DMS53 treated with DMSO at 0.1 percent for 48 hours (cell line): ENCODE results near the gene LTBP2.

ENCODE experiments used
- DNase-seq: peaks from one replicate; lab custom pipeline; 2025; ENCODE audit not compliant: unreplicated experiment; lab: John Stamatoyannopoulos, UW

The LTBP2 gene

DNA sequence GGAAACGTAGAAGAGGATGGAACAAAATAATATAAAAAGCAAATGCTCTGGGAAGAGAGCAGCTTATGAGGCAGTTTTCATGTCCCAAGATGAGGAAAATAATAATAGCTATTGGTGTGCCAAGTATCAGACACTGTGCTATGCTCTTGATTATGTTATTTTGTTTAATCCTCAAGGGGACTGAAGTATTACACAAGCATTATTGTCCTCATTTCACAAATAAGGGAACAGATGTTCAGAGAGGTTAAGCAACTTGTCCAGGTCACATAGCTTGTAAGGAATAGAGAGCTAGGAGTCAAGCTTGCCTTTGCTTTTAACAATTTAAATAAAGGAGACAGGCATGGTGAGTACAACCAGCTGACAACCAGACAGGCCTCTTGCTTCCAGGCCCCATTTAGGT lies 26.9 kb upstream of the LTBP2 start:
- DNase-seq, result no peak

DNA sequence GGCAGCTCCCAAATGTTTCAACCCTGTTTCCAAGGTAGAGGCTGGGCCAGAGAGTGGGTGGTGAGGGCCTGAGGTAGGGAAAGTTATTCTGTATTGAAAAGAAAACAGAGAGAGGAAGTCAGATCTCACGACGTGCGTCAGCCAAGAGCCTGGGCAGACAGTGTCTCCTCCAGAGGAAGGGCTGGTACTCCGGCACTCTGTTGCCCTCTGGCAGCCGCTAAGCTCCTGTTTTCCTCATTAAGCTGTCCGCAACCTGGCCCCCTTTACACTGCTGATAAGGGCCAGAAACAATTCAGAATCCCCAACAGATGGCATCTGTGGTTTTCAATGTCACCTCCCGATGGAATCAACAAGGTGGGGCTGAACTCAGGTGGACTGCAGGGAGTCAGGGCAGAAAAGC lies 26.0 kb upstream of the LTBP2 start:
- DNase-seq, result no peak

DNA sequence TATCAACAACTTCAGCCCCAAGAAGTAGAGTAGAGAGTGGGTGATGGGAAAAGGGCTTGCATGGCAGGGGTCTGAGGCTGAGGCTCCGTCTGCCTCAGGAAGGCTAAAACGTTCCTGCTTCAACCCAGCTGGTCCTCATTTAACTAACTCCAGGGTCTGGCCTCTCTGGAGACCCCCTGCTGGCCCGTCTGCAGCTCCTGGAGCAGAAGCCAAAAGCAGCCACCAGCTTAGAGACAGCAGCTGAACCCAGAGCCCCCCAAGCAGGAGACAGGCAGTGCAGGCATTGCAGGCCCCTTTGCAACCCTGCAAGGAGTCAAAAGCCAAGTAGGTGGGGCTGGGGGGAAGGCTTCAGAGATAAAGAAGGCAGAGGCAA lies 25.1 kb upstream of the LTBP2 start:
- DNase-seq, result no peak

DNA sequence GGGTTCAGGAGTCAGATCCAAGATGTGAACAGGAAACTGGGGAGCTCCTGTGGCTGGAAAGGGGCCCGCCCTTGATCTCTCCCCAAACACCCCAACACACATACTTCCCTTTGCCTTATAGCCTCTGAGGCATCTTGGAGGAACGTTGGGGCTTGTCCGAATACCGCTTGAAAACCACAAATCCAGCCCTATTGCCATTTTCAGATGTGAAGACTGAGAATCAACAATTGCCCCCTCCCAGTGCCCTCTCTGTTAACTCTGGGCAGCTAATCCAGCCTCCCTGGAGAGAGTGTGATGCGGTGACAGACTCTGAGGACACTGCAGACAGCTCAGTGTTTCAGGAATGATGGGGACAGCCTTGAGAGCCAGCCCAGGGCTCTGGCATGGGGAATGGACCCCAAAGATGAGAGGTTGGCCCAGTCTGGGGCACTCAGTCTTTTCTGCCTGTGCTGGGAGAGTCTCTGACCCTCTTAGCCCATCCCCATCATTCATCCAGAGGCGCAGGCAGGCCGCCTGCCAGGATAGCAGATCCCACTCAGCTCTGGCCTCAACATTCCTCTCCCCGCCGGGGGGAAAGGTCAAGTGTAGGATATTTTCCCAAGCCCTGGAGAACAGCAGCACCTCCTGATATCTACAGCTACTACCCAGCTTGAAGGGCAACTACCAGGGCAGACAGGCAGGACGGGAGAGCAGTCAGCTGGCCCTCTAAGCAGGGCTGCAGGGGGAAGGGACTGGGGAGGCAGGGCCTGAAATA lies 24.6 kb upstream of the LTBP2 start:
- DNase-seq, result no peak

DNA sequence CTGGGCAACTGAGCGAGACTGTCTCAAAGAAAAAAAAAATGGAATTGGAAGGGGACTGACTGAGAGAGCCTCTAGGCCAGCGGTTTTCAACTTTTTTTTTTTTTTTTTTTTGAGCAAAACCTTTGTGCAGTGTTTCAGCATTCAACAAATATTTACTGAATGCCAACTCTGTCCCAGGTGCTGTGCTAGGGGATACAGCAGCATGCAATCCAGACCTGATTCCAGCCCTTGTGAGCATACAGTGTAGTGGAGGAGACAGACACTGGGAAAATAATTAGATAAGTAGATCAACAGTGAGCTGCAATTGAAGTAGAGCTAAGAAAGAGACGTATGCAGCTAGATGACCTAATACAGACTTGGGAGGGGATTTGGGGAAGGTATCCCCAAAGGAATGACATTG lies 23.8 kb upstream of the LTBP2 start:
- DNase-seq, result no peak

DNA sequence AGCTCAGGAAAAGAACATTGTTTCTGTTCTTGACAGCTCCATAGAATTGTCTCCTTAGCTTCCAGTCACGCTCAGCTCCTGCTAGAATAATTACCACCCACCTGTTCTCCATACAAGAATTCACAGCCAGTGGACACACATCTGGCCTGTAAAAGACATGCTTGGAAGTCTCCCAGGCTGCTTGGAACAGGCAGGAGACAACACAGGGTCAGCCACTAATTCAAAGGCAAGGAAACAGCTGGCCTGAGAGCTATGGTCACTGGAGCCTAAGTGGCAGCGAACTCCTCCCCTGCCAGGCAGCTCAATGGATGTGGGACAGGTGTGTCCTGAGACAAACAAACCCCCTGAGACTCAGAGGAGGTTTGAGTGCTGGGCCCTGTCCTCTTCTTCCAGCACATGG lies 22.9 kb upstream of the LTBP2 start:
- DNase-seq, result peak; percentile 14

DNA sequence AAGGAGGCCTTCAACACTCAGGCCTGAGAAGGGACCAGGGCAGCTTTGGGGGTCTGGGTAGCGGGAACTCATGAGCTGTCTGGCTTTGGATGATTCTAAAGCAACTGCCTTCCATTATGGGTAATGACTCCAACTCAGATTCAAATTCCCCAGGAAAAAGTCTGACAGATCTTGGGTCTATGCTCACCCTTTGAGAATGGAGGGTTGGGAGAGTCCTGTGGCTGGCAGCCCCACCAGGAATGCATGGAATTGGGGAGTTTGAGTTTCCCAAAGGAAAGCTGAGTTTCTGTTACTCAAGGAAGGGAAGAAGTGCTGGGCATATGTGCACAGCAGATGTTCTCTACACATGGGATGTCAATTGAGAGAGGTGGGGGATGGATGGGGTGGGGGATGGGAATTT lies 22.4 kb upstream of the LTBP2 start:
- DNase-seq, result no peak

DNA sequence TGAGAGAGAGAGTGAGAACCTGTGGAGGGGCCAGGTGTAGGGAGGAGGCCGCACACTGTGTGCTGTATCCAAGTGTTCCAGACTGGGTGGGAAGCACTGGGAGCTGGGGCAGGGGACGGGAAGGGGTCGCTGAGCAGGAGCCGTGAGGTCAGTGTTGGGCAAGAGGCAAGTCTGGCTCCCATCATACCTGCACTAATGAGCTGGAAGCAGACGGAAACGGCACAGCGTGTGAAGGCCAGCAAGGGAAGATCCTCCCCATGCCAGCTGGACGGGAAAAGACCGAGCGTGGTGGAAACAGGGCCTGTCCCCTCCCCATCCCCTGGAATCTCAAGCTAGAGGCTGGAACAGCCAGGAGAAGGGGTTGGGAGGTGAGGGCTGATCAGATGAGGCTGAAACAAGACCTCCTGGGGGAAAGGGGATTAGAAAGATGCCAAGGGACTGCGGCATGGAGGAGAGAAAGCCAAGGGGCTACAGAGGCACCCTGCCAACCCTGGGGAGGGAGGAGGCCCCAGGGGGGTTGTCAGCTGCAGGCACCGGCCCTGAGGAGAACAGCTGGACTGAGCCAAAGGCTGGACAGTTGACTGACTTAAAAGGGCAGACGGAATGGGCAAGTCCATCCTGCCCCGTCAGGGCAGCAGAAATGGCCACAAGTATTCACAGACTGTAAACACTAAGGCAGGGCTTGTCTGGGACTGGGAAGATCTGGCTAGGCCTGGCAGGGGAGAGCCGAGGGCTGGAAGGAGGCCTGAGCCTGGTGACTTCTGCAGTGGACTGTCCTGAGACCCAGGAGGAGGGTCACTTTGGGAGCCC lies 19.0 kb upstream of the LTBP2 start:
- no peak for DNase-seq

DNA sequence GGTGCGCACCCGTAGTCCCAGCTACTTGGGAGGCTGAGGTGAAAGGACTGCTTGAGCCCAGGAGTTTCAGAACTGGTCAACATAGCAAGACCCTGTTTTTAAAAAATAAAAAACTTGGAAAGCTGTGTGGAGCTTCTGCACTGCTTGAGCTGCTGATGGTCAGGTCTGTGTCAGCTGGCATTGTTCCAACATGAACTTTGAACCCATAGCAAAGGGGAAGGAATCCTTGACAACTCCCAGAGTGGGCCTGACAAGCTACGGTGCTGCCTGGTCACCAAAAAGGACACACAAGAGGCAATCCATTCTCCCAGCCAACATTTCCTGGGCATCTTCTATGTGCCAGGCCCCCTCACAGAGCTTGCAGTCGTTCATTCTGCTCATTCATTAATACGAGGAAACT lies 16.4 kb upstream of the LTBP2 start:
- no peak for DNase-seq

DNA sequence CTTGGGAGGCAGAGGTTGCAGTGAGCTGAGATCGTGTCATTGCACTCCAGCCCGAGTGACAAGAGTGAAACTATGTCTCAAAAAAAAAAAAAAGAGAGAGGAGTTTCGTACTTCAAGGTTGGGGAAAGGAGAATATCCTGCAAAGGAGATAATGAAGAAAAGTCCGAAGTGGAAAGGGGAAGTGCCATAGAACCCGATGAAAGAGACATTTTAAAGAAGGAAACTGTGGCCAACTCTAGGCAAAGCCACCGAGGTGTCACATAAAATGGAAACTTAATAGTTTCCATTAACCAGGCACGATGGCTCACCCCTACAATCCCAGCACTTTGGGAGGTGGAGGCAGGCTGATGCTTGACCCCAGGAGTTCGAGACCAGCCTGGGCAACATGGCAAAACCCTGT lies 15.0 kb upstream of the LTBP2 start:
- DNase-seq, result no peak

DNA sequence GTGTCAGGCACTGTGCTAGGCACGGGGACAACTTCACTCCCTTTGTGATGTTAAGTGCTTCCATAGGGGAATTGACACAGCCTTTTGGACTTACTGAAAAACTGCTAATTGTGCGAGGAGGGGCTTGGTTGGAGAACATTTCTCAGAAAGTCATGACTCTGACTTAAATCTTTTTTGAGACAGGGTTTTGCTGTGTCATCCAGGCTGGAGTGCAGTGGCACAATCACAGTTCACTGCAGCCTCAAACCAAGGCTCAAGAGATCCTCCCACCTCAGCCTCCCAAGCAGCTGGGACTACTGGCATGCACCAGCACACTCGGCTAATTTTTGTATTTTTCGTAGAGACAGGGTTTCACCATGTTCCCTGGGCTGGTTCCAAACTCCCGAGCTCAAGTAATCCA lies 10.2 kb upstream of the LTBP2 start:
- DNase-seq, result no peak

DNA sequence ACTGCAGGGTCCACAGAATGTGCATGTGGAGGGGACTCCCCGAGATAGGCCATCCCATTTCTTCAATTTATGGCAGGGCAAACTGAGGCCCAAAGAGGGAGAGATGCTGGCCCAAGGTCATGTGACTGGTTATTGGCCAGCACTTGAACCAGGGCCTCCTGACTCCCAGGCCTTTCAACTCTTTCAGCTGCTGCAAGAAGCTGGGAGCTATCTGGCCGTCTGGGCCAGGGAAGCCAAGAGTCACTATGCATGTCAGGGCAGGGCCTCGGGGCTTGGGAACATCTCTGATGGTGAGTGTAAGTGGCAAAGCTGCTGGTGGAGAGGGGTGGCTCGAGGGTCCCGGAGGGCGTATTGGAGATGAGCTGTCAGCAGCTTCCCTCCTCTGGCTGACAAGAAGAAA lies 9.5 kb upstream of the LTBP2 start:
- no peak for DNase-seq

DNA sequence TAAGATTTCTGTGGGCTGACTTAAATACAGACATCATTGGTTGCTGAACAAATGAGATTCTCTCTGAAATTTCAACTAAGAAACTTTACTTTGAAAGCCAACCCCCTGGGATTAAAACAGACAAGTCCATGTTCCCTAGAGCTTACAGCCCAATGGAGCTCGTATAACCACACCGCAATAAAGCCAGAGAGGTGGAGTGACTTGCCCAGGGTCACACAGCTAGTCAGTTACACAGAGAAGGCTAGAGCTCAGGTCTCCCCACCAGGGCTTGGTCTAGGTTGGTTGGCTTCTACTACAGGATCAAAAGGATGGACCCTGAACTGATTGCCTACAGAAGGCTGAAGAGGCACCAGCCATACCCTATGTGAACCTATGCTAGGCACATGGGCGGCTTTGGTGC lies 8.9 kb upstream of the LTBP2 start:
- no peak for DNase-seq

DNA sequence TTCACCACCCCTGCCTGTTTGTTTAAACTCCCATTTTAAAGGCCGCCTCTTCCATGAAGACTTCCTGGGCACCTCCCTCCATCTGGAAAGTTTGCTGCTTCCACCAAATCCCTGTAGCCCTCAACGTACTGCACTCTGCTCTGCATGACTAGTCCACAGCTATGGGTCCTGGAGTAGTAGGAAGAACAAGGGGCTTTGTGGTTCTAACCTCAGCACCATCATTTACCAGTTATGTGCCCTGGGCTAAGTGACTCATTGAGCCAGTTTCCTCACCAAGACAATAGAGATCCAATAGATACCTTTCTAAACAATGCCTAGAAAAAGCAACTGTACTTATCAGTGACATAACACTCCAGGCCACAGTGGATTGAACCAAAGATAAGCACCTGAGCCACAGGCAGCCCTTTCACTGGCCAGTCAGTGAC lies 8.5 kb upstream of the LTBP2 start:
- DNase-seq, result no peak

DNA sequence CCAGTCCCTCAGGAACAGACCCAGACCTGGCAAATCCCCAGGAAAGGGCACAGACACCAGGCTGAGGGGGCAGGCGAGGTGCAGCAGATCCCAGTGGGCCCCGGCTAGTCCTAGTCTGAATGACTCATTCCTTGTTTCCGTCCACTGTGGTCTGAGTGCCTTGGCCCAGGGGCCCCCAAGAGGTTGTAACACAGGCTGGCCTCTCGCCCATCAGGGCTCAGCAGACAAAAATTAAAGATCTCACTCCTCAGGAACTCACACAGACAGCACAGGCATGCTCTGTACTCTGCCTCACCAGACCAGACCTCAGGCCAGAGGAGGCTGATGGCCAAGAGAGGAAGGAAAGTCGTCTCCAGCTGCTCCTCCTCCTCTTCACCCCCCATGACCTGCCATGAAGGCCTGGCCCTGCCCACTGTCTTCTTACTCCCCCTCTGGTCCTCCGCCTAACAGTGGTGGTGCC lies 7.7 kb upstream of the LTBP2 start:
- no peak for DNase-seq

DNA sequence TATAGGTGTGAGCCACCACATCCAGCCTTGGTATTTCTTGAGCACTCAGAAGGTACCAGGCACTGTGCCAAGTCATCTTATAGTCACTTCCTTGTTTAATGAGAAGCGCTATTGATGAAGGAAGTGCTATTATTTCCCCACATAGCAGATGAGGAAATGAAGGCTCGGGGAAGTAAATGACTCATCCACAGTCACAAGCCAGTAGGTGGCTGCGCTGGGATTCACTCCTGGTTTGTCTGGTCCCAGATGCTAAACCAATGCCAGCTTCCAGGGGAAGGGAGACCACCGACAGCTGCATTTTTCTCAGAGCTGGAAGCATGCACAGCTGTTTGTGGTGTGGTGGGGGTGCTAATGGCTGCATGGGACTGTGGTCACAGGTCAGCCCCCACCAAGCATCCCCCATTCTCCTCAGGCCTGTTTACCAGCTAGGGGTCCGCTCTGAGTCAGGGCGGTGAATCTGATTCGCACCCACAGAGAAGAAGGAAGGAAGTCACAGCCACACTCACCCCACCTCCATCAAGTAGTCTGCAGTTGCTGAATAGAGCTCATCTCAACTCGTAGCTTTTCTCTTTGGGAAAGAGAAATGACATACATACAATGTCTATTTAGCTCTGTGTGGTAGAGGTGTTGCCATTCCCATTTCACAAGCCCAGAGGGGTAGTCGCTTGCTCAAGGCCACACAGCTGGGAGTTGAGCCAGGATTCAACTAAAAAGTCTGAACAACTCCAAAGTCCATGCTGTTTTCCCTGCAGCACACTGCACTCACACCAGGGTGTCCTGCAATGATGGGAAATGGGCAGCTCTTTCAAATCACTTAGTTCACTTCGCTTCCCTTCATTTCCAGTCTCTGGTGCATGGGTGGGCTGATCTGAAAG lies 6.3 kb upstream of the LTBP2 start:
- DNase-seq, result no peak

DNA sequence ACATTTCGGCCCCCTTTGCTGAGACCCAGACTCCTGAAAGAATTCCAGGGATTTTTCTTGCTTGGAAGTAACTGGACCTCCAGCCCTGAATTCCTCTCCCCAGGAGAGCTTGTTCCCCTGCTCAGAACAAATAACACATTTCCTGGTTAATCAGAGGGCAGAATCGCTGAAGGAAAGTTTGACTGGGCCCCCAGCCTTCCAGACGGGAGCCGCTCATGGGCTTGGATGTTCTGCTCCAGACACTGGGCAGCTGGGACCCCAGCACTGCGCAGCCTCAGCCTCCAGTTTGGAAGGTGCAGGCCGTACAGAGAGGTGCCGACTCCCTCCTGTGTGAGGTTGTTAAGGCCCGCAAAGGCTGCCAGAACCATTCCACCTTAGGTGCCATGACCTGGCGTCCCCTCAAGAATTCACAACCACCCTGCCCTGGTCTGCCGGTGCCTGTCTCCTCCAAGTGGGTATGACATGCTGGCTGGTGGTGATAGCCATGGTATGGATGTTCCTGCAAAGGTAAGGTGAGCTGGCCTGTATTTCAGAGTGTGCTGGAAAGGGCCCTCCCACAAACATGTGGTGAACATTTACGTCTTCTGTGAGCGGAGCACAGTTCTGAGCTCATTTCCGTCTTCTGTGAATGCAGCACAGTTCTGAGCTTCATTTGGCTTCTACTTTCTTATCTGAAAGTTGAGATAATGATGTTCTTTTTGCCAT lies 5.1 kb upstream of the LTBP2 start:
- no peak for DNase-seq

DNA sequence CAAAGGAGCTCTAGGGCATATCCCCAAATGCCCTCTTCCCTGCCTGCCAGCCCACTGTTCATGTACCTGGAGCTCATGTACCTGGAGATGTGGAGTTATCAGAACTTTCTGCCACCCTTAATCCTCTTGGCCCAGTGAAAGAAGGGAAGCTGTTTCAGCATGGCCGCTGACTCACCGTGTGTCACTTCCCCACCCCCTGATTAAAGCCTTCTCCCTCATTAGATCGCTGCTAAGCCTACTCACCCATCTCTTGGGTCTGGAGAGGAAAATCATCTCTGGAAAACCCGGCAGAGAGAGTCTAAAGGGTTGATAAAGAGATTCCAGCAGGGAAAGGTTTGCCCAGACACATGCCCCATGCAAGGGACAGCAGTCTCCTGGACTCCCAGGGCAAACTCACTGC lies 4.5 kb upstream of the LTBP2 start:
- no peak for DNase-seq

DNA sequence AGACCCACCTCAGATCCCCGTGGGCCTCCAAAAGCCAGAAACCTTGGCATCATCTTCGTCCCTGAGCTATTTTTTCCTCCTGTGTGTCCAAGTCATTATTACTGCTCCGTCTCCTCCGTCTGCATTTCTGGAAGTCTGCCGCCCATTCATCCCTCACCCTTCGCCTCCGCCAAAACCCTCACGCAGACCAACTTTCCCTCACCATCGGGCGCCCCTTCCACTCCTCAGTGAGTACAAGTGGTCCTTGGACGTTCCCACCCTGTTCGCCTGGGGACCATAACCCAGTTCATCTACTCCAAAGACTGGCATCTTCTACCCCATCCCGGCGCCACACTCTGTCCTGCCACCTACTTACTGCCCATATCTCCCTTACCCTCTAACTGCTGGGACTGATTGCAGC lies 3.7 kb upstream of the LTBP2 start:
- no peak for DNase-seq

DNA sequence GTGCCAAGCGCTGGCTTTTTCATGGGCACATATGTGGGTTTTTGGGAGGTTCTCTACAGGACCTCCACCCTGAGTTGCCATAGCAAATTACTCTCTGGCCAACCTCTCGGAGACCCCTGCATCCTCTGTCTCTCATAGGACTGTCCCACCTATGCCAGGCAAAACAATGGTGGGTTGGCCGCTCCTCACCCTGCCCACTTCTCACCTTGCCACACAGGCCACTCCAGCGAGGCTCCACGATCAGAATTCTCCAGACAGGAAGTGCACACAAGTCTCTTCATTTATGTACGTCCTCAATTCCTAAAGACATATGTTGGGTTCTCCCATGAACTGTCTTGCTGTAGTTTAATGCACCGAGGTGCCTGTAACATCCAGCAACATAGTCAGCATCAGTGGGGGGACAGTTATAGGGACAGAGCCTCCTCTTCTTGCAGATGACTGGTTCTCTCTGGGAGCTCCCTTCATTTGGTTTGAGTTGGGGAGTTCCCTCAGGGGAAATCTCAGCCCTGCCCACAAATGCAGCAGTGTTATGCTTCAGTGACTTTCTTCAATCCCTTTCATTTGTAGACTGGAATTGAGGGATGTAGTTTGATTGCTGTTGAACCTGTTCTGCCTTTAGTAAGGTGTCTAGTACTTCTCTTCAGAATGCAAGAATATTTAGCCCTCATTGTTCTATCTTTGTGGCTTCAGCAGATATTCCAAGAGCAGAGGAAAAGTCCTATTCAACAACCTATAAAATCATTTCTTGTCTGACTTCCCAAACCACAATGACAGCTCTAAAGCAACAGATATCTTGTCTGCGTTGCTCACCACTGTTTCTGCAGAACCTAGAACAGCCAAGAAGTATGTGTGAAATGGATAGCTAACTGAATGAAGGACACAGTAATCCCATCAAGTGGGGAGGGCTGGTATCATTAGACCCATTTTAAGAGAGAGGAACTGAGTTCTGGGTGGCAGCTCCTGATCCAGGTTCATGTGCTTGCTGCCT lies 2.8 kb upstream of the LTBP2 start:
- no peak for DNase-seq
